Measurements from ENCODE around the gene MAGEA2B.

GRCh38 chrX:152674135-152674534 lies 40.3 kb upstream of the MAGEA2B start:
- TF ChIP-seq CTCF (IDR thresholded peaks at IDR 0.05) (no peak), POLR2A (IDR thresholded peaks at IDR 0.05) (no peak)

All from heart left ventricle (tissue), 13 donors.